A549 (cell line): Measurements from ENCODE around the gene CITED4. TPM values are rescaled to one million over a fixed set of nuclear protein-coding genes. Genes with fewer than 3 reads are reported as not detected.

Source experiments
- ATAC-seq, 2 experiments: fragments of 200-7000 bp in 1 of 2; fragments of >200 bp in 1 of 2; cut with Nextera tagmentation in 1 of 2; cut with Tn5 transposase in 1 of 2; 3 replicates each; pipeline versions ENCODE4 v1.8.0 to v1.9.1; 2018 to 2020; ENCODE audit warnings: mild to moderate bottlenecking in 1 of 2, moderate library complexity in 1 of 2
- CTCF ChIA-PET: fragments of 300-600 bp; sonication (Branson Sonifier 250); formaldehyde crosslinking; extraction: SDS; loops from one replicate; lab custom pipeline; 2021; ENCODE audit warnings: antibody characterized with exemption, inconsistent platforms; lab: Yijun Ruan, JAX
- POLR2A ChIA-PET: fragments of 350-600 bp; formaldehyde crosslinking; extraction: SDS; loops from one replicate; lab custom pipeline; 2021; ENCODE audit warnings: antibody characterized with exemption, inconsistent platforms; lab: Yijun Ruan, JAX
- DNase-seq, 2 experiments: peaks; one replicate each; pipeline versions ENCODE4 v3.0.0 to v3.0.0-alpha.2; 2011 to 2016; ENCODE audit warnings: low read depth in 1 of 2, low spot score in 1 of 2
- FAIRE-seq: peaks from 2 replicates; lab custom pipeline; 2011; peaks lifted over from hg19 to GRCh38; lab: Jason Lieb, UNC
- H3K27ac ChIP-seq, 2 experiments: fragments of >200 bp; sonication (Bioruptor Twin); formaldehyde crosslinking; 3 replicates each; pipeline ENCODE4 v1.5.1; 2016 to 2017
- H3K4me1 ChIP-seq: fragments of >200 bp; sonication (Bioruptor Twin); formaldehyde crosslinking; 3 replicates; pipeline ENCODE4 v1.6.1; 2016
- H3K4me2 ChIP-seq: fragments of >200 bp; sonication (Bioruptor Twin); formaldehyde crosslinking; 3 replicates; pipeline ENCODE4 v1.6.1; 2016
- H3K4me3 ChIP-seq: fragments of >200 bp; sonication (Bioruptor Twin); formaldehyde crosslinking; 3 replicates; pipeline ENCODE4 v1.5.1; 2016
- H3K9me3 ChIP-seq: fragments of >200 bp; sonication (Bioruptor Twin); formaldehyde crosslinking; 3 replicates; pipeline ENCODE4 v1.6.1; 2016
- EP300 ChIP-seq, 2 experiments: fragments of >200 bp; sonication (Bioruptor Twin); formaldehyde crosslinking; IDR thresholded peaks; 2 replicates in 1 of 2; 3 replicates in 1 of 2; pipeline ENCODE4 v1.6.1; 2016 to 2017
- FOXS1 ChIP-seq: fragments of 250-450 bp; sonication (Bioruptor Pico); IDR thresholded peaks from 2 replicates; pipeline ENCODE4 v1.5.0; 2020; ENCODE audit warnings: mild to moderate bottlenecking, moderate library complexity
- GATA3 ChIP-seq: IDR thresholded peaks from 2 replicates; pipeline ENCODE4 v1.6.1; 2012; ENCODE audit warnings: borderline replicate concordance
- HDAC2 ChIP-seq: fragments of 200-600 bp; sonication (generic); IDR thresholded peaks from 2 replicates; pipeline ENCODE4 v1.6.1; 2016
- HOXB5 ChIP-seq: fragments of 250-450 bp; sonication (Bioruptor Pico); IDR thresholded peaks from 2 replicates; pipeline ENCODE4 v1.5.0; 2020; ENCODE audit warnings: mild to moderate bottlenecking, moderate library complexity
- JUN ChIP-seq, 2 experiments: fragments of >200 bp; sonication (Bioruptor Twin); formaldehyde crosslinking; IDR thresholded peaks; 2 replicates in 1 of 2; 3 replicates in 1 of 2; pipeline ENCODE4 v1.6.1; 2016 to 2017
- KDM1A ChIP-seq: fragments of 200-600 bp; sonication (generic); IDR thresholded peaks from 2 replicates; pipeline ENCODE4 v1.6.1; 2016; ENCODE audit warnings: low read depth, mild to moderate bottlenecking
- MAFK ChIP-seq: fragments of 450-650 bp; IDR thresholded peaks from 2 replicates; pipeline ENCODE4 v1.6.1; 2014; ENCODE audit not compliant: partially characterized antibody
- MAX ChIP-seq: IDR thresholded peaks from 2 replicates; pipeline ENCODE4 v1.6.1; 2012
- MAZ ChIP-seq: fragments of 150-350 bp; IDR thresholded peaks from 2 replicates; pipeline ENCODE4 v1.6.1; 2014; ENCODE audit warnings: antibody characterized with exemption, low read depth, low read length, borderline replicate concordance
- NFE2L2 ChIP-seq: fragments of 150-350 bp; conservative IDR thresholded peaks from 2 replicates; pipeline ENCODE4 v1.6.1; 2014; ENCODE audit warnings: low read length
- NR3C1 ChIP-seq: fragments of >200 bp; sonication (Bioruptor Twin); formaldehyde crosslinking; IDR thresholded peaks from 3 replicates; pipeline ENCODE4 v1.6.1; 2017
- POLR2AphosphoS2 ChIP-seq: conservative IDR thresholded peaks from 2 replicates; pipeline ENCODE4 v1.6.1; 2012; ENCODE audit warnings: low read length, improper control_type of control experiment, inconsistent platforms
- RAD21 ChIP-seq, 2 experiments: fragments of >200 bp in 1 of 2; sonication (Bioruptor Twin) in 1 of 2; formaldehyde crosslinking in 1 of 2; IDR thresholded peaks in 1 of 2; conservative IDR thresholded peaks in 1 of 2; 2 replicates in 1 of 2; 3 replicates in 1 of 2; pipeline ENCODE4 v1.6.1; 2012 to 2018; ENCODE audit warnings: inconsistent platforms in 1 of 2
- RNF2 ChIP-seq: fragments of 200-600 bp; sonication (generic); IDR thresholded peaks from 2 replicates; pipeline ENCODE4 v1.6.1; 2016; ENCODE audit warnings: low read depth, mild to moderate bottlenecking, antibody characterized with exemption, moderate library complexity, borderline replicate concordance
- USF2 ChIP-seq: fragments of 450-650 bp; IDR thresholded peaks from 2 replicates; pipeline ENCODE4 v1.6.1; 2014; ENCODE audit warnings: antibody characterized with exemption
- ZFP36 ChIP-seq: fragments of 450-650 bp; IDR thresholded peaks from 2 replicates; pipeline ENCODE4 v1.6.1; 2014; ENCODE audit warnings: borderline replicate concordance; ENCODE audit not compliant: partially characterized antibody
- ZSCAN20 ChIP-seq: fragments of 250-450 bp; sonication (Bioruptor Pico); IDR thresholded peaks from 2 replicates; pipeline ENCODE4 v1.8.0; 2022; ENCODE audit warnings: mild to moderate bottlenecking, moderate library complexity
- WGBS: methylation state at CpG from one replicate; pipeline ENCODE4 v1.1.6; 2017; ENCODE audit errors: missing lambda C conversion rate; 5-methylcytosine and 5-hydroxymethylcytosine counted together
- polyA plus RNA-seq, 4 experiments: library from polyadenylated mRNA; depleted of rRNA in 3 of 4; stranded (reverse); fragments of >200 nt; fragmentation: RNase III in 1 of 4; extraction: RNeasy Plus Mini Kit Qiagen cat#74134 plus additional on column Dnase treatment in 1 of 4; gene quantifications; 2 replicates in 3 of 4; 3 replicates in 1 of 4; pipeline ENCODE4 v1.2.3, GENCODE V29; 2011 to 2017
- TF ChIP-seq, protein P1 (sequence below): fragments of 200-600 bp; sonication (generic); IDR thresholded peaks from 2 replicates; pipeline ENCODE4 v1.6.1; 2016; ENCODE audit warnings: antibody characterized with exemption, mild to moderate bottlenecking, moderate library complexity
- TF ChIP-seq, protein P2 (sequence below): fragments of >200 bp; sonication (Bioruptor Twin); formaldehyde crosslinking; IDR thresholded peaks from 2 replicates; pipeline ENCODE4 v1.6.1; 2016
- TF ChIP-seq, protein P3 (sequence below): fragments of 150-350 bp; IDR thresholded peaks from 2 replicates; pipeline ENCODE4 v1.6.1; 2014; ENCODE audit warnings: low read depth, mild to moderate bottlenecking, low read length
- TF ChIP-seq, protein P4 (sequence below): fragments of >200 bp; sonication (Bioruptor Twin); formaldehyde crosslinking; IDR thresholded peaks from 3 replicates; pipeline ENCODE4 v1.6.1; 2016
- TF ChIP-seq, protein P5 (sequence below): fragments of >200 bp; sonication (Bioruptor Twin); formaldehyde crosslinking; IDR thresholded peaks from 3 replicates; pipeline ENCODE4 v1.5.1; 2016

Gene CITED4
- polyA plus RNA-seq, 2 of the 4 experiments (the other 2 are of a cell fraction) = 7.1 to 32.2 TPM

- ChIA-PET CTCF (interaction anchor here (3.3 kb wide), 1 partner anchor 23 kb away, joined by 11 read pairs; no protein-coding TSS in a partner anchor), POLR2A (no interaction called here)
- TF ChIP-seq MAFK = no peak
- TF ChIP-seq NFE2L2 = no peak
- TF ChIP-seq, protein P1, sequence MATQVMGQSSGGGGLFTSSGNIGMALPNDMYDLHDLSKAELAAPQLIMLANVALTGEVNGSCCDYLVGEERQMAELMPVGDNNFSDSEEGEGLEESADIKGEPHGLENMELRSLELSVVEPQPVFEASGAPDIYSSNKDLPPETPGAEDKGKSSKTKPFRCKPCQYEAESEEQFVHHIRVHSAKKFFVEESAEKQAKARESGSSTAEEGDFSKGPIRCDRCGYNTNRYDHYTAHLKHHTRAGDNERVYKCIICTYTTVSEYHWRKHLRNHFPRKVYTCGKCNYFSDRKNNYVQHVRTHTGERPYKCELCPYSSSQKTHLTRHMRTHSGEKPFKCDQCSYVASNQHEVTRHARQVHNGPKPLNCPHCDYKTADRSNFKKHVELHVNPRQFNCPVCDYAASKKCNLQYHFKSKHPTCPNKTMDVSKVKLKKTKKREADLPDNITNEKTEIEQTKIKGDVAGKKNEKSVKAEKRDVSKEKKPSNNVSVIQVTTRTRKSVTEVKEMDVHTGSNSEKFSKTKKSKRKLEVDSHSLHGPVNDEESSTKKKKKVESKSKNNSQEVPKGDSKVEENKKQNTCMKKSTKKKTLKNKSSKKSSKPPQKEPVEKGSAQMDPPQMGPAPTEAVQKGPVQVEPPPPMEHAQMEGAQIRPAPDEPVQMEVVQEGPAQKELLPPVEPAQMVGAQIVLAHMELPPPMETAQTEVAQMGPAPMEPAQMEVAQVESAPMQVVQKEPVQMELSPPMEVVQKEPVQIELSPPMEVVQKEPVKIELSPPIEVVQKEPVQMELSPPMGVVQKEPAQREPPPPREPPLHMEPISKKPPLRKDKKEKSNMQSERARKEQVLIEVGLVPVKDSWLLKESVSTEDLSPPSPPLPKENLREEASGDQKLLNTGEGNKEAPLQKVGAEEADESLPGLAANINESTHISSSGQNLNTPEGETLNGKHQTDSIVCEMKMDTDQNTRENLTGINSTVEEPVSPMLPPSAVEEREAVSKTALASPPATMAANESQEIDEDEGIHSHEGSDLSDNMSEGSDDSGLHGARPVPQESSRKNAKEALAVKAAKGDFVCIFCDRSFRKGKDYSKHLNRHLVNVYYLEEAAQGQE = no peak
- TF ChIP-seq ZFP36 = no peak
- TF ChIP-seq, protein P2, sequence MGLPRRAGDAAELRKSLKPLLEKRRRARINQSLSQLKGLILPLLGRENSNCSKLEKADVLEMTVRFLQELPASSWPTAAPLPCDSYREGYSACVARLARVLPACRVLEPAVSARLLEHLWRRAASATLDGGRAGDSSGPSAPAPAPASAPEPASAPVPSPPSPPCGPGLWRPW = no peak
- no peak for TF ChIP-seq POLR2AphosphoS2
- DNase-seq = no peak
- Histone ChIP-seq H3K4me2 (no peak overlapping the region; the same call in 2 of the 3 replicates), H3K4me3 (no peak overlapping the region), H3K9me3 (no peaks in the 10 kb centered on the region), H3K4me1 (peaks cover 22% of the 10 kb centered on the region), H3K27ac (peak overlapping the region; percentile 19 to 81; a peak in 3 of 6 replicates)
- no peak for FAIRE-seq
- WGBS = 100% methylated on average over 1 of the region's 5 CpGs
- ATAC-seq = no peak
These were observed 36.2 kb downstream of the CITED4 start for GRCh38 chr1:40825996-40826395.

- Histone ChIP-seq H3K27ac (peak overlapping the region; percentile 50 to 81; a peak in 5 of 6 replicates), H3K4me3 (no peak overlapping the region), H3K4me2 (peak overlapping the region; percentile 63; the same call in 2 of the 3 replicates), H3K9me3 (no peaks in the 10 kb centered on the region), H3K4me1 (peaks cover 22% of the 10 kb centered on the region)
- DNase-seq (no peak), ATAC-seq (peak in 1 of 2 experiments; percentile 23; a peak in 3 of 6 replicates), FAIRE-seq (no peak)
- POLR2A ChIA-PET = no interaction called here
- no peak for TF ChIP-seq HDAC2
- no peak for TF ChIP-seq JUN (IDR thresholded peaks at IDR 0.05)
- no peak for TF ChIP-seq NR3C1
- no peak for TF ChIP-seq HOXB5 (CRISPR knock-in tag)
- TF ChIP-seq EP300 (IDR thresholded peaks at IDR 0.05) = no peak
- TF ChIP-seq, protein P3, sequence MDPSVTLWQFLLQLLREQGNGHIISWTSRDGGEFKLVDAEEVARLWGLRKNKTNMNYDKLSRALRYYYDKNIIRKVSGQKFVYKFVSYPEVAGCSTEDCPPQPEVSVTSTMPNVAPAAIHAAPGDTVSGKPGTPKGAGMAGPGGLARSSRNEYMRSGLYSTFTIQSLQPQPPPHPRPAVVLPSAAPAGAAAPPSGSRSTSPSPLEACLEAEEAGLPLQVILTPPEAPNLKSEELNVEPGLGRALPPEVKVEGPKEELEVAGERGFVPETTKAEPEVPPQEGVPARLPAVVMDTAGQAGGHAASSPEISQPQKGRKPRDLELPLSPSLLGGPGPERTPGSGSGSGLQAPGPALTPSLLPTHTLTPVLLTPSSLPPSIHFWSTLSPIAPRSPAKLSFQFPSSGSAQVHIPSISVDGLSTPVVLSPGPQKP = no peak
- TF ChIP-seq NFE2L2 = no peak
- no peak for TF ChIP-seq KDM1A
- TF ChIP-seq, all 56 proteins: peak for 0
- 83% methylated on average over 3 of the region's 3 CpGs for WGBS
- CTCF ChIA-PET = interaction anchor here (1.2 to 1.5 kb wide), 2 partner anchors 24 to 36 kb away, joined by 3 to 5 read pairs; partner anchors contain the start of gene CITED4
These were observed 36.8 kb downstream of the CITED4 start for GRCh38 chr1:40825435-40825788.

- no peak for FAIRE-seq
- ATAC-seq = peak; percentile 37 to 71; a peak in 3 of 6 replicates
- 44% methylated on average over 12 of the region's 18 CpGs for WGBS
- CTCF ChIA-PET = interaction anchor here (0.6 to 1.5 kb wide), 5 partner anchors 19 to 393 kb away, joined by 3 to 5 read pairs (median 3); partner anchors contain the start of gene CITED4
- Histone ChIP-seq H3K27ac (peak overlapping the region; percentile 50 to 81; a peak in 5 of 6 replicates), H3K9me3 (no peaks in the 10 kb centered on the region), H3K4me3 (no peak overlapping the region), H3K4me1 (peaks cover 22% of the 10 kb centered on the region), H3K4me2 (peak overlapping the region; percentile 63)
- DNase-seq = peak in 1 of 2 experiments; percentile 36
- POLR2A ChIA-PET = no interaction called here
- TF ChIP-seq RNF2 (no peak), ZSCAN20 (CRISPR knock-in tag) (no peak), FOXS1 (no peak), GATA3 (no peak), MAZ (no peak), RAD21 (conservative IDR thresholded peaks at IDR 0.05 in 1 of 2, IDR thresholded peaks at IDR 0.05 in 1 of 2) (no peak), USF2 (no peak), MAX (no peak)
- TF ChIP-seq, protein P4, sequence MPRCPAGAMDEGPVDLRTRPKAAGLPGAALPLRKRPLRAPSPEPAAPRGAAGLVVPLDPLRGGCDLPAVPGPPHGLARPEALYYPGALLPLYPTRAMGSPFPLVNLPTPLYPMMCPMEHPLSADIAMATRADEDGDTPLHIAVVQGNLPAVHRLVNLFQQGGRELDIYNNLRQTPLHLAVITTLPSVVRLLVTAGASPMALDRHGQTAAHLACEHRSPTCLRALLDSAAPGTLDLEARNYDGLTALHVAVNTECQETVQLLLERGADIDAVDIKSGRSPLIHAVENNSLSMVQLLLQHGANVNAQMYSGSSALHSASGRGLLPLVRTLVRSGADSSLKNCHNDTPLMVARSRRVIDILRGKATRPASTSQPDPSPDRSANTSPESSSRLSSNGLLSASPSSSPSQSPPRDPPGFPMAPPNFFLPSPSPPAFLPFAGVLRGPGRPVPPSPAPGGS = no peak
- TF ChIP-seq, protein P5, sequence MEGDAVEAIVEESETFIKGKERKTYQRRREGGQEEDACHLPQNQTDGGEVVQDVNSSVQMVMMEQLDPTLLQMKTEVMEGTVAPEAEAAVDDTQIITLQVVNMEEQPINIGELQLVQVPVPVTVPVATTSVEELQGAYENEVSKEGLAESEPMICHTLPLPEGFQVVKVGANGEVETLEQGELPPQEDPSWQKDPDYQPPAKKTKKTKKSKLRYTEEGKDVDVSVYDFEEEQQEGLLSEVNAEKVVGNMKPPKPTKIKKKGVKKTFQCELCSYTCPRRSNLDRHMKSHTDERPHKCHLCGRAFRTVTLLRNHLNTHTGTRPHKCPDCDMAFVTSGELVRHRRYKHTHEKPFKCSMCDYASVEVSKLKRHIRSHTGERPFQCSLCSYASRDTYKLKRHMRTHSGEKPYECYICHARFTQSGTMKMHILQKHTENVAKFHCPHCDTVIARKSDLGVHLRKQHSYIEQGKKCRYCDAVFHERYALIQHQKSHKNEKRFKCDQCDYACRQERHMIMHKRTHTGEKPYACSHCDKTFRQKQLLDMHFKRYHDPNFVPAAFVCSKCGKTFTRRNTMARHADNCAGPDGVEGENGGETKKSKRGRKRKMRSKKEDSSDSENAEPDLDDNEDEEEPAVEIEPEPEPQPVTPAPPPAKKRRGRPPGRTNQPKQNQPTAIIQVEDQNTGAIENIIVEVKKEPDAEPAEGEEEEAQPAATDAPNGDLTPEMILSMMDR = no peak
These were observed 37.4 kb downstream of the CITED4 start for GRCh38 chr1:40824591-40825434.
